SKM-1 (cell line): Measurements from ENCODE around the gene TYW1.
"Not testable (repeated sequence)": the region's sequence is repeated elsewhere in the genome, so short reads cannot be mapped to it uniquely, and the experiment has no call there.

Experiments
- DNase-seq: peaks from one replicate; lab custom pipeline; 2025; ENCODE audit not compliant: unreplicated experiment; lab: John Stamatoyannopoulos, UW

Gene TYW1

GRCh38 chr7:67043559-67043930 is 46.9 kb downstream of the TYW1 start:
- DNase-seq = not testable (repeated sequence)

- no peak for DNase-seq
Observed at GRCh38 chr7:67045496-67045995, 48.9 kb downstream of the TYW1 start.

DNA sequence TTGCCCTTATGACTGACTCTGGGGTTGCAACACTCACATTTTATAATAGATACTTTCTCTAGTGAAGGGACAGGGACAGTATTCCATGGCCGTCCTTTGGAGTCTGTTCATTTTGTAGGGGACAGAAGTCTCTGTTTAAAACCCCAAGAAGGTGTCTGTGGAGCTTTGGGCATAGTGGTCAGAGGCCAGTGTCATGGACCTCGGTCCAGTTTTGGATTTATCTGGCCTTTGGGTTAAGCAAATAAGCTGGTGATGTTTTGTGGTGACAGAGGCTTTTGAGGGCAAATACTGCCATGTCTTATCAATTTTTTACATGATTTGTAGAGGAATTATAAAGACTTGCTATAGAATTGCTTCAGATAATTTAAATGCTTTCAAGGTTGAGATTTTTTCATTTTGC is 50.2 kb downstream of the TYW1 start:
- not testable (repeated sequence) for DNase-seq

DNA sequence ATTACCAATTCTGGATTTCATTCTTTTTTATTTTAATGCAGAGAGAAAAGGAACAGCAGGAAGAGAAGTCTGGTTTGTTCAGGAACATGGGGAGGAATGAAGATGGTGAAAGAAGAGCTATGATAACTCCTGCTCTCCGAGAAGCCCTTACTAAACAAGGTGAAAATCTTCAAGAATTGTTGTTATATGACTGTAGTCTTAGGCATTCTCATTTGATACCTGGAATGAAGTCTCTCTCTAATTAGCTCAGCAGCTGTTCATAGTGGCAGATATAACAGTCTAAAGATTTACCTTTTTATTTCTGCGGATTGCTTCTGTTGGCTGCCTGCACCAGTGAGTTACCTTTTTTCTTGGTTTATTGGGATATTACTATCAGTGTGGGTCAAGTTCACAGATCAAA is 53.3 kb downstream of the TYW1 start:
- not testable (repeated sequence) for DNase-seq

- not testable (repeated sequence) for DNase-seq
Observed at GRCh38 chr7:67052161-67052560, 55.5 kb downstream of the TYW1 start.

DNA sequence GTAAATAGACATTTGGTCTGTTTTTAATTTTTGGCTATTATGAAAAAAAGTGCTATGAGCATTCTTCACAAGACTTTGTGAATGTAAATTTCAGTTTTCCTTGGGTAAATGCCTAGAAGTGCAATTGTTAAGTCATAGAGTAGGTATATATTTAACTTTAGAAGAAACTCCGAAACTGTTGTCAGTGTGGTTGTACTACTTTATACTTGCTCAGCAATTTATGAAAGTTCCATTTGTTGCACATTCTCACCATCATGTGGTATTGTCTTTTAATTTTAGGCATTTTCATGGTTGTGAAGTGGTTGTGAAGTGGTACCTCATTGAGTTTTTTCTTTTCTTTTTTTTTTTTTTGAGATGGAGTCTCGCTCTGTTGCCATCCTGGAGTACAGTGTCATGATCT is 60.0 kb downstream of the TYW1 start:
- no peak for DNase-seq

GRCh38 chr7:67061321-67061720 is 64.7 kb downstream of the TYW1 start:
- not testable (repeated sequence) for DNase-seq

- not testable (repeated sequence) for DNase-seq
Observed at GRCh38 chr7:67062802-67063201, 66.2 kb downstream of the TYW1 start.

- not testable (repeated sequence) for DNase-seq
Observed at GRCh38 chr7:67066950-67067622, 70.5 kb downstream of the TYW1 start.

GRCh38 chr7:67076120-67076519 is 79.5 kb downstream of the TYW1 start:
- not testable (repeated sequence) for DNase-seq

DNA sequence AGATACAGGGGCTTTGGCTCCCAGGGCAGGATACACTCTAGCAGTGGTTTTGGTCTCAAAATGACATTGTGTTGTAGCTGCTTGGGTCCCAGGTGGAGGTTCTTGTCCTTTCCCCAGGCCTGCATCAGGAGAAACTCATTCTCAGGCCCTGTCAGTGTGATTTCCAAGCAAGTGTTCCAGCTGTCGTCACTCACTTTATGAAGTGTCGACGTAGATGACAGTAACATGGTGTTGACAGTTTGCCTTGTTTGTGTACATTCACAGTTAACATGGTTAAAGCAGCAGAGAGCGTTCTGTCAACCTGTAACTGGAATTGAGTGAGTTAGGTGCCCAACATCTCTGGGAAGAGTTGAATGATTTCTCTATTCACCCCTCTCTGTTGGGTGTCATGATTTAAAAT is 86.2 kb downstream of the TYW1 start:
- DNase-seq = not testable (repeated sequence)

DNA sequence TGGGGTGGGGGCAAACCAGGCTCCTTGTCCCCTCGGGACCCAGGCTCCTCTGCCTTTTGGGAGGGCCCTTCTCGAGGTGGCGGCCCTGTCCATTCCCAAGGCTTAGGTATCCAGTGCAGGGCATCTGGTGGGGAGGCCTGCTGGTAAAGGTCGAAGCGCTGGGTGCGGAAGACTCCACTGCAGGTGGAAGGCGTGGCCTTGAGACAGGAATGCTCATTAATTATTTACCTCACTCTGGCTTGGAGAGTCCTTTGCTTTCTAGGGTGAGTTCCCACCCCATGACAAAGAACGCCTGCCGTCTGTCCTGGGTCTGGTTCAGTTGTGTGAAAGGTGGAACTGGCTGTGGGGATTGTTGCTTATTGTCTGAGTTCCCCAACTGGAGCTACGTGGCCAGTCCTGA is 92.6 kb downstream of the TYW1 start:
- DNase-seq = not testable (repeated sequence)

GRCh38 chr7:67091053-67091452 is 94.4 kb downstream of the TYW1 start:
- not testable (repeated sequence) for DNase-seq

DNA sequence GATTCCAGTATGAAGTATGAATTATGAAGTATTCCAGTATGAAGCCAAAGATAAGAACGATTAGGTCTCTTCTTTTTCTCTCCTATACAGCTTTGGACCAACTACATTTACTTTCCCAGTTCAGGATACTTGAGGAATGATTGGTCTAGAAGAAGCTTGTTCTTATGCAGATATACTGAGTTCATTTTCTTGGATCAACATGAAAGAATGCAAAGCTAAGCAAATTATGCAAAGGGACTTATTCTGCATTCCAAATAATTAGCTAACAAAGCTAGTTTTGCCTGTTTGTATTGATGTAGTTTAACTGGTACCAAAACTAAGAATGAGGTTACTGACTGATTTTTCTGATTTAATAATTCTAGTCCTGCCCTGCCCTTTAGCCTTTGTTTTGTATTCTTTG is 101.4 kb downstream of the TYW1 start:
- DNase-seq = not testable (repeated sequence)

- not testable (repeated sequence) for DNase-seq
Observed at GRCh38 chr7:67099406-67099805, 102.8 kb downstream of the TYW1 start.

- DNase-seq = not testable (repeated sequence)
Observed at GRCh38 chr7:67100038-67100437, 103.4 kb downstream of the TYW1 start.

DNA sequence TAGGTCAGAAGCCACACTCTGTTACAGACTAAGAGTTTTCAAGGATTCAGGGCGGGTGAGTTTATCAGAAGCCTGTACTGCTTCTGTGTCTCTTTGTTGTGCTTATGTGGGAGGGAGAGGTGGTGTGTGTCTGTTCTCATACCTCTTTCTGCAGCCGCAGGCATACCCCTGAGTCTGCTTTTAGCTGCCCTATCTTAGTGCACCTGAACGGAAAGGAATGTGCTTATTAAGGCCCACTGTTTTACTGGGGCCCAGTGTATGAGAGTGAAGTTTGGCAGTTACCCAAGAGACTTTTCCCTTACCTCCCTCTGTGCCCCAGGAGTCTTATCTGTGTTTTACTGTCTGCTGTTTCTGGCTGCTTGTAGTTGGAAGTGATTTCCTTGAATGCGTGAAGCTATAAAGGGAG is 104.3 kb downstream of the TYW1 start:
- no peak for DNase-seq

DNA sequence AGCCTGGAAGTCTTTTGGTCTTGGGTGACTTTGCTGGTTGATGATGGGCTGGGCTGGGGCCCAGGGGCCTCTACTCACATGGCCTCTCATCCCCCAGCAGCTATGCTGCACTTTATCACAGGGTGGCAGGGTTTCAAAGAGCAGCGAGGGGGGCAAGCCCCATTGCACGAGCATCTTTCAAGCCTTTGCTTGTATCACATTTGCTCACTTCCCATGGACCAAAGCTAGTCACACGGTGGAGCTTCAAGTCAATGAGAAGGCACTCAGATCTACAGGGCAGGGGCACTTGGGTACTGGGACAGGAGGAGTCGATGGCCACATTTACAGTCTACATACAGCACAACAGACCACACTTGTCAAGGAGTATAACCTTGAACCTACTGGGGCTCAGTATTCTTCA is 108.3 kb downstream of the TYW1 start:
- DNase-seq = not testable (repeated sequence)

DNA sequence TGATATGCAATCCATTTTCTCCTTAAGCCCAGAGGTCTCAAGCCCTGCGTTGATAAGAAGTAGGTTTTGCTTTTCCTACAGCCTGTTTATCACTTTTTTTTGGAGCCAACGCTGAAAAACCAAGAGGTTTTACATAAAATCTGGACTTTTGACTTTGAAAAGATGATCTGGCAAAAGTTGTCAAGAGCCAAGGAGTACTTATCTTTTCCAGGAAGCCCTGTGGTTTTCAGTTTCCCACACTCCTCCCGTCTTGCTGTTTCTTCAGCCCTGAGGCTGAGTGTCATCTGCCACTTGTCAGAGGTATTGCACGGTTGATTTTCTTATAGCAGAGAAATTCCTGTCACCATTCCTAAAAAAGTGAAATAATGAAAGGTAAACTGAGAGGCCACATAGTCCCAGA is 108.7 kb downstream of the TYW1 start:
- no peak for DNase-seq

DNA sequence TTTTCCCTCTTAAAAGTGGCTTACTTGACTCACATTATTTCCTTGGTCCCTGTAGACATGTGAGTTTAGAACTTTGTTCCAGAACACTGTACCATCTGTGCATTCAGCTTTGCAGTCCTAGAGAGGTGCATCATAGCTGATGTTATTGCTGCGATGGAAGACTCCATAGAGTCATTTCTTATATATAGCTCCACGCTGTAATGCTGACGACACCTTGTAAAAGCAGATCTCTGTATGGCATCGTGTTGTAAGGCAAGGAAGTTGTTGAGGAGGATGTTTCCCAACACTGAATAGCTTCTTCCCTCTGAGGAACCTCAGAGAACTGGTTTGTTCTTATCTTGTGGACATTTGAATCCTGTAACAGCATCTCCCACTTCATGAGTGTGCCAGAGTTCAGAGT is 109.6 kb downstream of the TYW1 start:
- DNase-seq = not testable (repeated sequence)

DNA sequence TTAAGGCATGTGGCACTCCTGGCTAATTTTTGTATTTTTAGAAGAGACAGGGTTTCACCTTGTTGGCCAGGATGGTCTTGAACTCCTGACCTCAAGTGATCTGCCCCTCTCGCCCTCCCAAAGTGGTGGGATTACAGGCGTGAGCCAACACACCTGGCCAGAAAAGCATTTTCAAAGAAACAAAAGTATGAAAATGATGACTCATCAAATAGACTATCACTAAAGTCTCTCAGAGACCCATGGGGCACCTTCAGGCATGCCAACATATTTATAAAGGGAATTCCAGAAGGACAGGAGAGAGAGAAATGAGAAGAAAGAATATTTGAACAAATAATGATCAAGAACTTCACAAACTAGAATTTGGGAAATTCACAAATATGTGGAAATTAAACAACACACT is 114.7 kb downstream of the TYW1 start:
- not testable (repeated sequence) for DNase-seq

- not testable (repeated sequence) for DNase-seq
Observed at GRCh38 chr7:67114483-67115246, 118.0 kb downstream of the TYW1 start.
